Naive B cell (primary cell): ENCODE results near the gene CACNA2D3. TPM values are rescaled to one million over a fixed set of nuclear protein-coding genes. Genes with fewer than 3 reads are reported as not detected.

Experiments
- ATAC-seq, 2 donors: fragments of 150-1000 bp; cut with Tn5 transposase; 2 replicates each; pipeline ENCODE4 v1.10.0; 2021; ENCODE audit warnings: low read depth in 2 of 2, mild to moderate bottlenecking in 2 of 2, moderate library complexity in 2 of 2
- DNase-seq: peaks from one replicate; pipeline ENCODE4 v3.0.0; 2022
- H3K27ac Mint-ChIP-seq, 6 donors: one replicate each; pipeline ENCODE4 v1.8.0; 2020 to 2022; ENCODE audit warnings: mild to moderate bottlenecking in 6 of 6, mixed read lengths in 6 of 6, moderate library complexity in 5 of 6, inconsistent platforms in 2 of 6
- H3K27me3 Mint-ChIP-seq, 3 donors: one replicate each; pipeline ENCODE4 v1.8.0; 2021 to 2022; ENCODE audit warnings: mixed read lengths in 3 of 3, mild to moderate bottlenecking in 1 of 3
- H3K36me3 Mint-ChIP-seq, 2 donors: one replicate each; pipeline ENCODE4 v1.8.0; 2020 to 2022; ENCODE audit warnings: mixed read lengths in 2 of 2, inconsistent platforms in 1 of 2, mild to moderate bottlenecking in 1 of 2
- H3K4me1 Mint-ChIP-seq, 3 donors: one replicate each; pipeline ENCODE4 v1.8.0; 2020 to 2022; ENCODE audit warnings: mixed read lengths in 3 of 3, inconsistent platforms in 1 of 3, mild to moderate bottlenecking in 1 of 3, moderate library complexity in 1 of 3
- H3K4me3 Mint-ChIP-seq, 8 donors: one replicate each; pipeline ENCODE4 v1.8.0; 2020 to 2022; ENCODE audit warnings: mild to moderate bottlenecking in 8 of 8, mixed read lengths in 8 of 8, moderate library complexity in 8 of 8, inconsistent platforms in 2 of 8
- H3K9me3 Mint-ChIP-seq, 7 donors: one replicate each; pipeline ENCODE4 v1.8.0; 2020 to 2022; ENCODE audit warnings: mixed read lengths in 7 of 7, mild to moderate bottlenecking in 5 of 7, inconsistent platforms in 2 of 7, moderate library complexity in 1 of 7
- polyA plus RNA-seq, 6 donors: library from polyadenylated mRNA; unstranded; fragments of 300-500 nt; fragmentation: Illumina TruSeq; gene quantifications; one replicate each; pipeline ENCODE4 v1.2.3, GENCODE V29; 2021; ENCODE audit warnings: low read depth in 6 of 6

Gene CACNA2D3
- polyA plus RNA-seq, 6 donors from 2014 or later, result not detected

DNA sequence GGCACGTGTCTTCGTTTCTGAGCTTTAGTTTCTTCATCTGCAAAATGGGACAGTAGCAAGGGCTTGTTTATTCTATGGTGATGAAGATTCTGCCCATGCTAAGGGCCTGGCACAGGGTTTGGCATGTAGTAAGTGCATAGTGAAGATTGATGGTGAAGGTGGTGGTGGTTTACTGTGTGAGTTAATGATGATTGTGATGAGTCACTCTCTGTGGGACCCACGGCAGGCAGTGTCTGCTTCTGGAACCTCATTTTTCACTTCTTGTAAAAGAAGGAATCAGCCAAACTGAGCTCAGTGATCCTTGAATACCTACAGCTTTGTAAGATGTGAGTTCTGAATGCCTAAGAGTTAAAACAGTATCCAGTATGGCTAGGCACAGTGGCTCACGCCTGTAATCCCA, 891.7 kb downstream of the CACNA2D3 start:
- no peak overlapping the region for H3K4me3 Mint-ChIP-seq
- H3K27ac Mint-ChIP-seq, result no peak overlapping the region
- no peaks in the 10 kb centered on the region for H3K4me1 Mint-ChIP-seq
- H3K36me3 Mint-ChIP-seq, result no peaks in the 10 kb centered on the region
- H3K9me3 Mint-ChIP-seq, result peaks cover 0 to 6% (median 3%) of the 10 kb centered on the region in 7 donors
- DNase-seq (no peak), ATAC-seq (no peak)
- no peaks in the 10 kb centered on the region for H3K27me3 Mint-ChIP-seq

- Mint-ChIP-seq H3K36me3 (no peaks in the 10 kb centered on the region), H3K4me3 (no peak overlapping the region), H3K4me1 (no peaks in the 10 kb centered on the region), H3K9me3 (peaks cover 0 to 6% (median 0%) of the 10 kb centered on the region in 7 donors), H3K27me3 (no peaks in the 10 kb centered on the region), H3K27ac (no peak overlapping the region)
- no peak for DNase-seq
- no peak for ATAC-seq
Measured at GRCh38 chr3:55014906-55015305, 892.6 kb downstream of the CACNA2D3 start.

DNA sequence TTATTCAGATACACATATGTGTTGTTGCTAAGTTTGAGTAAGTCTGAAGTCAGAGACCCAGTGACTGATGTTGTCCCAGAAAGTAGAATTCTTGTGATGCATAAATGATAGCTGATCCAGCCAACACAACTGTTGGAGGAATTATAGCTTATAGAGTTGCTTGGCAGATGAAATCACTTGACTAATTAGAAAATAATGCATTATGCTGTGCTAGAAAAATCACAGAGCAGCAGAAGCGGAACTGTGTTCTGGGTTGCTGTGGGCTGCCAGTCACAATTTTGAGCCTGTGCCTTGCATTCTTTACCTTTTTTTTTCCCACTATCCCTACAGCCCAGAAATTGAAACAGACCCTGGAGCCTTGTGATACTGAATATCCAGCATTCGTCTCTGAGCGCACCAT, 895.5 kb downstream of the CACNA2D3 start:
- DNase-seq (no peak), ATAC-seq (no peak)
- no peak overlapping the region for H3K27ac Mint-ChIP-seq
- peaks cover 0 to 6% (median 0%) of the 10 kb centered on the region in 3 donors for H3K27me3 Mint-ChIP-seq
- H3K4me1 Mint-ChIP-seq, result no peaks in the 10 kb centered on the region
- peaks cover 0 to 3% (median 0%) of the 10 kb centered on the region in 7 donors for H3K9me3 Mint-ChIP-seq
- no peaks in the 10 kb centered on the region for H3K36me3 Mint-ChIP-seq
- no peak overlapping the region for H3K4me3 Mint-ChIP-seq

DNA sequence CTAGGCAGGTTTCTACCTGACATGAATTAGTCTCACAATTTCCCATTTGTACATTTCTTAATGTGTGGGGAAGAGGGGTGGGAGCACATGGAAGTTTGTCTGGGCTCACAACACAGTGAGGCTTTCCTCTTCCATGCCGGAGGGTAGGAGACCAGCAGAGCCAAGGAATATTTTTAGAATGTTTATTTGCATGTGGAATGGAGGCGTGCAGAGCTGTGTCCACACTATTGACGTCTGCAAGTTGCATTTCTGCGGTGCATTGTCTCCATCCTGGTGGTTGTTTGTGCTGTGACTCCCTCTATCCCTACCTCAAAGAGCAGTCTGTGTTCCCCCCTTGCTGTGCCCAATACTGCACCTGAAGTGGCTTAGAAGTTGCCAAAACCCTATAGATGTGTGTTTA, 908.6 kb downstream of the CACNA2D3 start:
- H3K27ac Mint-ChIP-seq, result no peak overlapping the region
- ATAC-seq, result no peak
- DNase-seq, result no peak
- no peaks in the 10 kb centered on the region for H3K36me3 Mint-ChIP-seq
- peaks cover 0 to 15% (median 3%) of the 10 kb centered on the region in 7 donors for H3K9me3 Mint-ChIP-seq
- H3K4me1 Mint-ChIP-seq, result no peaks in the 10 kb centered on the region
- no peaks in the 10 kb centered on the region for H3K27me3 Mint-ChIP-seq
- no peak overlapping the region for H3K4me3 Mint-ChIP-seq

GRCh38 chr3:55036883-55037577, 914.7 kb downstream of the CACNA2D3 start:
- Mint-ChIP-seq H3K9me3 (peaks cover 0 to 4% (median 0%) of the 10 kb centered on the region in 7 donors), H3K36me3 (no peaks in the 10 kb centered on the region), H3K27me3 (no peaks in the 10 kb centered on the region), H3K4me1 (no peaks in the 10 kb centered on the region), H3K27ac (no peak overlapping the region), H3K4me3 (no peak overlapping the region)
- ATAC-seq (no peak), DNase-seq (no peak)

GRCh38 chr3:55042591-55042990, 920.2 kb downstream of the CACNA2D3 start:
- Mint-ChIP-seq H3K4me1 (no peaks in the 10 kb centered on the region), H3K4me3 (no peak overlapping the region), H3K27me3 (no peaks in the 10 kb centered on the region), H3K9me3 (no peaks in the 10 kb centered on the region), H3K36me3 (no peaks in the 10 kb centered on the region), H3K27ac (no peak overlapping the region)
- no peak for DNase-seq
- ATAC-seq, result no peak

DNA sequence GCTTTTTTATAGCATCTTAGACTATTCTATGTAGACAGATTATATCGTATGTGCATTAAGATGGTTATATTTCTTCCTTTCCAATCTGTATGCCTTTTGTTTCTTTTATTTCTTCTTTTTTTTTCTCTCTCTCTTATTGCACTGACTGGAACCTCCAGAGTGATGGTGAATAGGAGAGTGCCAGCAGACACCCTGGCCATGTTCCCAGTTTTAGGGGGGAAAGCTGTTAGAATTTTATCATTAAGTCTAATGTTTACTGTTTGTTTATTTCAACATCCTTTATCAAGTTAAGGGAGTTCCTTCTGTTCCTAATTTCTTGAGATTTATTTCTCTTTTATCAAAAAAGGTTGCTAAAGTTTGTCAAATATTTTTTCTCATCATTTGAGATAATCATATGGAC, 922.1 kb downstream of the CACNA2D3 start:
- no peaks in the 10 kb centered on the region for H3K4me1 Mint-ChIP-seq
- H3K27me3 Mint-ChIP-seq, result no peaks in the 10 kb centered on the region
- no peak overlapping the region for H3K4me3 Mint-ChIP-seq
- H3K36me3 Mint-ChIP-seq, result no peaks in the 10 kb centered on the region
- H3K27ac Mint-ChIP-seq, result no peak overlapping the region
- peaks cover 0 to 4% (median 0%) of the 10 kb centered on the region in 7 donors for H3K9me3 Mint-ChIP-seq
- DNase-seq (no peak), ATAC-seq (no peak)

GRCh38 chr3:55059027-55059629, 936.8 kb downstream of the CACNA2D3 start:
- Mint-ChIP-seq H3K27me3 (peaks cover 0 to 8% (median 5%) of the 10 kb centered on the region in 3 donors), H3K36me3 (no peaks in the 10 kb centered on the region), H3K9me3 (peaks cover 0 to 16% (median 9%) of the 10 kb centered on the region in 7 donors), H3K27ac (no peak overlapping the region), H3K4me3 (no peak overlapping the region), H3K4me1 (no peaks in the 10 kb centered on the region)
- ATAC-seq (no peak), DNase-seq (no peak)

DNA sequence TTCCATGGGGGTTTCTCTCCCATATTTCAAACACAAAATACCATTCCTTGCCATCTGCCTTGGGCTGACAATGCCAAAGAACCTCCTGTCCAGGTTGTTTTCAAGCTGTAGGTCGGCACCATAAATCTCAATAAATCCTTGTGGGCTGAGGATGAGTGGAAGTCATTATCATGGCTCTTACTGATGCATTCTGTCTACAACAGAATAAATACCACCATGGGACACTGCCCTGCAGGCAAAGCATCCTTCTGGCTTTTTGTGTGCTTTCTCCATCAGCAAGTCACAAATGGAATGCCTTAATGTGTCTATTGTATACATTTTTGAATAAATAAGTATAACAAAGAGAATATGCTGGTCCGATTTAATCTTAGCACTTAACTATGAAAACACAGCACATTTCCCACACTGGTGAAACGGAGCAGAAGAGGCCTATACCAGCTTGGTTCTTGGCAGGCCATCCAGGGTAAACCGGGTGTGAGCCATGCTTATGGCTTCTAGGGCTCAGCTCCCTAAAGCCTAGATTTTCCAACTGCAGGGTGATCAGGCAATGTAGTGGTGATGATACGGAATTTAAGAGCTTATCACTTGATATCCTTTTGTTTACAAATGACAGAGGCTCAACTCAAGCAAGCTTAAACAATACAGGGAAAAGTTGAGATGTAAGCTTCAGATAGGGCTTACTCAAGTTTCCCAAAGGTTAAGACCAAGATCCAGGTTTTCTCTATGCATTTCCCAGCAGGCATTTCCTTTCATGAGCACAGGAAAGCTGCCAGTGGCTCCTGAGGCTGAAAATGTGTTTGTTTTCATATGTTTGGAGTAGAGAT, 938.8 kb downstream of the CACNA2D3 start:
- Mint-ChIP-seq H3K27me3 (peaks cover 0 to 8% (median 5%) of the 10 kb centered on the region in 3 donors), H3K4me1 (no peaks in the 10 kb centered on the region), H3K27ac (no peak overlapping the region), H3K36me3 (no peaks in the 10 kb centered on the region), H3K9me3 (peaks cover 0 to 5% (median 2%) of the 10 kb centered on the region in 7 donors), H3K4me3 (peak overlapping the region in 1 of 8 donors; percentile 53)
- DNase-seq (no peak), ATAC-seq (no peak)

- Mint-ChIP-seq H3K4me3 (no peak overlapping the region), H3K27ac (no peak overlapping the region), H3K27me3 (peaks cover 0 to 8% (median 5%) of the 10 kb centered on the region in 3 donors), H3K4me1 (no peaks in the 10 kb centered on the region), H3K36me3 (no peaks in the 10 kb centered on the region), H3K9me3 (peaks cover 0 to 5% (median 2%) of the 10 kb centered on the region in 7 donors)
- ATAC-seq (no peak), DNase-seq (no peak)
Measured at GRCh38 chr3:55061720-55062034, 939.3 kb downstream of the CACNA2D3 start.

DNA sequence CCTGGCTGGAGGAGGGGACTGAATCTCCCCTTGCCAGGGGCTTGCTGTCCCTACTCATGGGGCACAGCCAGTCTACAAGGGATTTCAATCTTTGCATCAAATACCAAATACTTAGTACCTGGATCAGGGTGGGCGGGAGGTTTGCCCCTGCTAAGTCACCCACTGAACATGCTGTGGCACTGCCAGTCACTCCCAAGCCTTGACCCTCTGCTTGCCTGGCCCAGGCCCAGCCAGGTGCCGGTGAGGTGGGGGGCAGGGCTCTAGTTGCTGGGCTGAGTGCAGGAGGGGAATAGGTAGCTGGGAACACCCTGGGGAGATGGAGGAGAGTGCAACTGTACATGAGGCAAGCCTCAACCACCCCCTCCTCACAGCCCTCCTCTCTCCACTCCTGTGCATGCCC, 941.8 kb downstream of the CACNA2D3 start:
- no peak for ATAC-seq
- H3K9me3 Mint-ChIP-seq, result peaks cover 0 to 6% (median 3%) of the 10 kb centered on the region in 7 donors
- peaks cover 0 to 8% (median 5%) of the 10 kb centered on the region in 3 donors for H3K27me3 Mint-ChIP-seq

GRCh38 chr3:55065331-55065730, 943.0 kb downstream of the CACNA2D3 start:
- DNase-seq (no peak), ATAC-seq (no peak)
- Mint-ChIP-seq H3K4me1 (no peaks in the 10 kb centered on the region), H3K4me3 (peak overlapping the region in 1 of 8 donors; percentile 12), H3K27ac (no peak overlapping the region), H3K36me3 (no peaks in the 10 kb centered on the region), H3K27me3 (no peaks in the 10 kb centered on the region), H3K9me3 (peaks cover 0 to 6% (median 3%) of the 10 kb centered on the region in 7 donors)

More for the DNA sequence above, 941.8 kb downstream of the CACNA2D3 start:
- no peak for DNase-seq
- H3K4me1 Mint-ChIP-seq, result no peaks in the 10 kb centered on the region
- no peak overlapping the region for H3K4me3 Mint-ChIP-seq
- no peak overlapping the region for H3K27ac Mint-ChIP-seq
- no peaks in the 10 kb centered on the region for H3K36me3 Mint-ChIP-seq

GRCh38 chr3:55066551-55067047, 944.2 kb downstream of the CACNA2D3 start:
- H3K4me3 Mint-ChIP-seq, result no peak overlapping the region
- no peaks in the 10 kb centered on the region for H3K4me1 Mint-ChIP-seq

More at GRCh38 chr3:55066551-55067047, 944.2 kb downstream of the CACNA2D3 start:
- no peaks in the 10 kb centered on the region for H3K36me3 Mint-ChIP-seq
- no peaks in the 10 kb centered on the region for H3K27me3 Mint-ChIP-seq
- ATAC-seq (no peak), DNase-seq (no peak)
- H3K9me3 Mint-ChIP-seq, result peaks cover 0 to 6% (median 3%) of the 10 kb centered on the region in 7 donors
- no peak overlapping the region for H3K27ac Mint-ChIP-seq
